SU-DHL-6 (cell line): ENCODE measurements around the gene CLRN2.

Experiments
- CTCF ChIP-seq: fragments of 200-600 bp; sonication (generic); IDR thresholded peaks from one replicate; pipeline ENCODE4 v1.5.1; 2017; ENCODE audit warnings: antibody characterized with exemption, mild to moderate bottlenecking, low read length, moderate library complexity; ENCODE audit not compliant: insufficient read depth, poor library complexity, severe bottlenecking
- EZH2phosphoT487 ChIP-seq: fragments of 200-600 bp; sonication (generic), shearing (Covaris generic); conservative IDR thresholded peaks from 2 replicates; pipeline ENCODE4 v1.6.1; 2018; ENCODE audit warnings: mild to moderate bottlenecking, antibody characterized with exemption, low read length, moderate library complexity, mixed read lengths

GRCh38 chr4:17558941-17559708 is 44.2 kb downstream of the CLRN2 start:
- no peak for TF ChIP-seq CTCF
- no peak for TF ChIP-seq EZH2phosphoT487
